HEK293 (cell line): Measurements from ENCODE around the gene MYLK.

Experiments
- CTCF ChIA-PET: fragments of 350-600 bp; formaldehyde crosslinking; extraction: SDS; loops from one replicate; lab custom pipeline; 2021; ENCODE audit warnings: antibody characterized with exemption; lab: Yijun Ruan, JAX
- POLR2A ChIA-PET: fragments of 300-600 bp; formaldehyde crosslinking; extraction: SDS; loops from one replicate; lab custom pipeline; 2020; ENCODE audit warnings: antibody characterized with exemption, inconsistent platforms; lab: Yijun Ruan, JAX
- H3K27ac ChIP-seq: fragments of 200-500 bp; sonication (Bioruptor generic); 2 replicates; pipeline ENCODE4 v1.5.1; 2014; ENCODE audit warnings: low read depth, low read length, control low read depth, inconsistent platforms; ENCODE audit errors: extremely low read depth
- H3K36me3 ChIP-seq, 2 experiments: fragments of 200-500 bp in 1 of 2; sonication (Bioruptor generic) in 1 of 2; 1 replicate in 1 of 2; 2 replicates in 1 of 2; pipeline ENCODE4 v1.5.1; 2014 to 2017; ENCODE audit warnings: inconsistent platforms in 2 of 2, low read length in 2 of 2; ENCODE audit not compliant: control insufficient read depth in 2 of 2, insufficient read depth in 1 of 2
- H3K4me1 ChIP-seq: fragments of 200-500 bp; sonication (Bioruptor generic); 2 replicates; pipeline ENCODE4 v1.5.1; 2014; ENCODE audit warnings: mild to moderate bottlenecking, low read length, inconsistent platforms; ENCODE audit not compliant: control insufficient read depth, insufficient read depth
- H3K4me3 ChIP-seq: 2 replicates; pipeline ENCODE4 v1.5.1; 2011; ENCODE audit warnings: low read depth, mild to moderate bottlenecking, control low read depth, low read length, moderate library complexity
- H3K9me3 ChIP-seq: fragments of 200-500 bp; sonication (Bioruptor generic); 2 replicates; pipeline ENCODE4 v1.5.1; 2014; ENCODE audit warnings: low read depth, low read length, inconsistent platforms; ENCODE audit not compliant: control insufficient read depth, insufficient read depth
- ATF2 ChIP-seq: fragments of 450-650 bp; formaldehyde crosslinking; IDR thresholded peaks from 2 replicates; pipeline ENCODE4 v1.5.1; 2016; ENCODE audit warnings: missing biosample characterization, missing genetic modification characterization, low read depth
- MYNN ChIP-seq: fragments of 450-650 bp; formaldehyde crosslinking; IDR thresholded peaks from 2 replicates; pipeline ENCODE4 v1.5.1; 2016; ENCODE audit warnings: missing biosample characterization, missing genetic modification characterization, borderline replicate concordance
- OSR2 ChIP-seq: fragments of 450-650 bp; formaldehyde crosslinking; IDR thresholded peaks from 2 replicates; pipeline ENCODE4 v1.5.1; 2016; ENCODE audit warnings: missing biosample characterization, missing genetic modification characterization
- PRDM1 ChIP-seq: fragments of 450-650 bp; formaldehyde crosslinking; IDR thresholded peaks from 2 replicates; pipeline ENCODE4; 2016; ENCODE audit warnings: missing biosample characterization, missing genetic modification characterization
- TRIM28 ChIP-seq: IDR thresholded peaks from 2 replicates; pipeline ENCODE4 v1.6.1; 2011; ENCODE audit warnings: low read length, control low read depth, borderline replicate concordance
- ZBTB1 ChIP-seq: fragments of 450-650 bp; formaldehyde crosslinking; IDR thresholded peaks from 2 replicates; pipeline ENCODE4 v1.5.1; 2016; ENCODE audit warnings: missing biosample characterization, missing genetic modification characterization
- ZBTB11 ChIP-seq: fragments of 450-650 bp; formaldehyde crosslinking; conservative IDR thresholded peaks from 2 replicates; pipeline ENCODE4 v1.5.1; 2016; ENCODE audit warnings: low read depth, missing biosample characterization, missing genetic modification characterization
- ZBTB48 ChIP-seq: fragments of 450-650 bp; formaldehyde crosslinking; IDR thresholded peaks from 2 replicates; pipeline ENCODE4 v1.5.1; 2016; ENCODE audit warnings: missing biosample characterization, missing genetic modification characterization
- ZIC2 ChIP-seq: fragments of 450-650 bp; formaldehyde crosslinking; IDR thresholded peaks from 2 replicates; pipeline ENCODE4 v1.5.1; 2016; ENCODE audit warnings: missing biosample characterization, missing genetic modification characterization
- ZNF121 ChIP-seq: fragments of 450-650 bp; formaldehyde crosslinking; IDR thresholded peaks from 2 replicates; pipeline ENCODE4 v1.5.1; 2016; ENCODE audit warnings: missing biosample characterization, missing genetic modification characterization
- ZNF157 ChIP-seq: fragments of 450-650 bp; formaldehyde crosslinking; IDR thresholded peaks from 2 replicates; pipeline ENCODE4 v1.5.1; 2016; ENCODE audit warnings: missing biosample characterization, missing genetic modification characterization
- ZNF223 ChIP-seq: fragments of 450-650 bp; formaldehyde crosslinking; IDR thresholded peaks from 2 replicates; pipeline ENCODE4 v1.5.1; 2016; ENCODE audit warnings: missing biosample characterization, missing genetic modification characterization
- ZNF24 ChIP-seq: fragments of 450-650 bp; formaldehyde crosslinking; IDR thresholded peaks from 2 replicates; pipeline ENCODE4 v1.5.1; 2016; ENCODE audit warnings: missing biosample characterization, missing genetic modification characterization
- ZNF37A ChIP-seq: fragments of 450-650 bp; IDR thresholded peaks from 2 replicates; pipeline ENCODE4 v1.5.1; 2018; ENCODE audit warnings: missing biosample characterization, missing genetic modification characterization
- ZNF423 ChIP-seq: fragments of 450-650 bp; formaldehyde crosslinking; IDR thresholded peaks from 2 replicates; pipeline ENCODE4 v1.5.1; 2016; ENCODE audit warnings: missing biosample characterization, missing genetic modification characterization
- ZNF488 ChIP-seq: fragments of 450-650 bp; formaldehyde crosslinking; IDR thresholded peaks from 2 replicates; pipeline ENCODE4 v1.5.1; 2016; ENCODE audit warnings: missing biosample characterization, missing genetic modification characterization
- ZNF514 ChIP-seq: fragments of 450-650 bp; formaldehyde crosslinking; IDR thresholded peaks from 2 replicates; pipeline ENCODE4 v1.5.1; 2016; ENCODE audit warnings: missing biosample characterization, missing genetic modification characterization
- ZNF530 ChIP-seq: fragments of 450-650 bp; formaldehyde crosslinking; IDR thresholded peaks from 2 replicates; pipeline ENCODE4 v1.5.1; 2016; ENCODE audit warnings: low read depth, missing biosample characterization, missing genetic modification characterization
- ZNF580 ChIP-seq: fragments of 450-650 bp; formaldehyde crosslinking; IDR thresholded peaks from 2 replicates; pipeline ENCODE4 v1.5.1; 2016; ENCODE audit warnings: missing biosample characterization, missing genetic modification characterization
- ZNF596 ChIP-seq: fragments of 450-650 bp; IDR thresholded peaks from 2 replicates; pipeline ENCODE4 v1.5.0; 2018; ENCODE audit warnings: missing biosample characterization, mild to moderate bottlenecking, missing genetic modification characterization, moderate library complexity
- ZNF629 ChIP-seq: fragments of 450-650 bp; formaldehyde crosslinking; IDR thresholded peaks from 2 replicates; pipeline ENCODE4 v1.5.1; 2017; ENCODE audit warnings: missing biosample characterization, missing genetic modification characterization
- ZNF677 ChIP-seq: fragments of 450-650 bp; IDR thresholded peaks from 2 replicates; pipeline ENCODE4 v1.5.0; 2018; ENCODE audit warnings: missing biosample characterization, mild to moderate bottlenecking, missing genetic modification characterization, moderate library complexity
- ZXDB ChIP-seq: fragments of 450-650 bp; formaldehyde crosslinking; IDR thresholded peaks from 2 replicates; pipeline ENCODE4 v1.5.1; 2016; ENCODE audit warnings: missing biosample characterization, missing genetic modification characterization
- TF ChIP-seq, protein P1 (sequence below): fragments of 450-650 bp; formaldehyde crosslinking; IDR thresholded peaks from 2 replicates; pipeline ENCODE4 v1.5.1; 2016; ENCODE audit warnings: missing biosample characterization, missing genetic modification characterization
- TF ChIP-seq, protein P2 (sequence below): fragments of 450-650 bp; formaldehyde crosslinking; IDR thresholded peaks from 2 replicates; pipeline ENCODE4 v1.5.1; 2017; ENCODE audit warnings: missing biosample characterization, missing genetic modification characterization

MYLK gene

GRCh38 chr3:123568875-123569274 lies 315.3 kb downstream of the MYLK start:
- ChIA-PET POLR2A (no interaction called here), CTCF (interaction anchor here (0.7 to 2.2 kb wide), 4 partner anchors 9 to 78 kb away, joined by 3 to 11 read pairs (median 4); no protein-coding TSS in a partner anchor)
- H3K27ac ChIP-seq, result no peak overlapping the region
- H3K9me3 ChIP-seq, result no peaks in the 10 kb centered on the region
- peaks cover 0 to 16% of the 10 kb centered on the region in 2 experiments; a peak in 1 of 3 replicates for H3K36me3 ChIP-seq
- TF ChIP-seq ZNF223 (tag by site-specific recombination) (no peak), OSR2 (tag by site-specific recombination) (no peak), ZNF121 (tag by site-specific recombination) (no peak), PRDM1 (no peak), ZBTB11 (tag by site-specific recombination) (no peak), ZIC2 (tag by site-specific recombination) (no peak), ZNF580 (no peak), MYNN (tag by site-specific recombination) (no peak), ZNF423 (tag by site-specific recombination) (no peak), ZNF530 (no peak), ZNF629 (tag by site-specific recombination) (no peak), ZXDB (tag by site-specific recombination) (no peak), ZNF157 (tag by site-specific recombination) (no peak), ZBTB1 (tag by site-specific recombination) (no peak), ZNF514 (no peak), ZNF677 (no peak)
- TF ChIP-seq, protein P1, sequence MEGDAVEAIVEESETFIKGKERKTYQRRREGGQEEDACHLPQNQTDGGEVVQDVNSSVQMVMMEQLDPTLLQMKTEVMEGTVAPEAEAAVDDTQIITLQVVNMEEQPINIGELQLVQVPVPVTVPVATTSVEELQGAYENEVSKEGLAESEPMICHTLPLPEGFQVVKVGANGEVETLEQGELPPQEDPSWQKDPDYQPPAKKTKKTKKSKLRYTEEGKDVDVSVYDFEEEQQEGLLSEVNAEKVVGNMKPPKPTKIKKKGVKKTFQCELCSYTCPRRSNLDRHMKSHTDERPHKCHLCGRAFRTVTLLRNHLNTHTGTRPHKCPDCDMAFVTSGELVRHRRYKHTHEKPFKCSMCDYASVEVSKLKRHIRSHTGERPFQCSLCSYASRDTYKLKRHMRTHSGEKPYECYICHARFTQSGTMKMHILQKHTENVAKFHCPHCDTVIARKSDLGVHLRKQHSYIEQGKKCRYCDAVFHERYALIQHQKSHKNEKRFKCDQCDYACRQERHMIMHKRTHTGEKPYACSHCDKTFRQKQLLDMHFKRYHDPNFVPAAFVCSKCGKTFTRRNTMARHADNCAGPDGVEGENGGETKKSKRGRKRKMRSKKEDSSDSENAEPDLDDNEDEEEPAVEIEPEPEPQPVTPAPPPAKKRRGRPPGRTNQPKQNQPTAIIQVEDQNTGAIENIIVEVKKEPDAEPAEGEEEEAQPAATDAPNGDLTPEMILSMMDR (tag by site-specific recombination), result no peak
- H3K4me3 ChIP-seq, result no peak overlapping the region
- no peaks in the 10 kb centered on the region for H3K4me1 ChIP-seq

- Histone ChIP-seq H3K4me1 (no peaks in the 10 kb centered on the region), H3K27ac (no peak overlapping the region), H3K36me3 (peaks cover 0 to 17% of the 10 kb centered on the region in 2 experiments; a peak in 1 of 3 replicates), H3K9me3 (no peaks in the 10 kb centered on the region), H3K4me3 (no peak overlapping the region)
- TF ChIP-seq ZBTB48 (tag by site-specific recombination) (no peak), ZNF488 (no peak), ATF2 (no peak), ZNF121 (tag by site-specific recombination) (no peak), ZNF24 (tag by site-specific recombination) (no peak), TRIM28 (no peak), ZNF596 (no peak), ZNF37A (tag by site-specific recombination) (no peak)
- TF ChIP-seq, protein P2, sequence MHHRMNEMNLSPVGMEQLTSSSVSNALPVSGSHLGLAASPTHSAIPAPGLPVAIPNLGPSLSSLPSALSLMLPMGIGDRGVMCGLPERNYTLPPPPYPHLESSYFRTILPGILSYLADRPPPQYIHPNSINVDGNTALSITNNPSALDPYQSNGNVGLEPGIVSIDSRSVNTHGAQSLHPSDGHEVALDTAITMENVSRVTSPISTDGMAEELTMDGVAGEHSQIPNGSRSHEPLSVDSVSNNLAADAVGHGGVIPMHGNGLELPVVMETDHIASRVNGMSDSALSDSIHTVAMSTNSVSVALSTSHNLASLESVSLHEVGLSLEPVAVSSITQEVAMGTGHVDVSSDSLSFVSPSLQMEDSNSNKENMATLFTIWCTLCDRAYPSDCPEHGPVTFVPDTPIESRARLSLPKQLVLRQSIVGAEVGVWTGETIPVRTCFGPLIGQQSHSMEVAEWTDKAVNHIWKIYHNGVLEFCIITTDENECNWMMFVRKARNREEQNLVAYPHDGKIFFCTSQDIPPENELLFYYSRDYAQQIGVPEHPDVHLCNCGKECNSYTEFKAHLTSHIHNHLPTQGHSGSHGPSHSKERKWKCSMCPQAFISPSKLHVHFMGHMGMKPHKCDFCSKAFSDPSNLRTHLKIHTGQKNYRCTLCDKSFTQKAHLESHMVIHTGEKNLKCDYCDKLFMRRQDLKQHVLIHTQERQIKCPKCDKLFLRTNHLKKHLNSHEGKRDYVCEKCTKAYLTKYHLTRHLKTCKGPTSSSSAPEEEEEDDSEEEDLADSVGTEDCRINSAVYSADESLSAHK (tag by site-specific recombination), result no peak
- ChIA-PET POLR2A (no interaction called here), CTCF (interaction anchor here (0.9 to 2.2 kb wide), 5 partner anchors 9 to 77 kb away, joined by 3 to 11 read pairs (median 3); no protein-coding TSS in a partner anchor)
Observed at GRCh38 chr3:123568034-123568433, 316.1 kb downstream of the MYLK start.
